Psoas muscle (tissue), 8 donors: ENCODE data around the gene MRPL45. TPM values are rescaled to one million over a fixed set of nuclear protein-coding genes. Genes with fewer than 3 reads are reported as not detected.

Experiments
- ATAC-seq, 4 donors: fragments of 200-7000 bp; cut with Tn5 transposase; one replicate each; pipeline ENCODE4 v1.9.1; 2020; ENCODE audit warnings: moderate library complexity in 3 of 4, mild to moderate bottlenecking in 2 of 4
- DNase-seq, 2 donors: peaks; one replicate each; pipeline ENCODE4 v3.0.0-alpha.2; 2020
- H3K27ac ChIP-seq: fragments of 200-600 bp; one replicate; pipeline ENCODE4 v1.8.0; 2022
- H3K27me3 ChIP-seq, 3 donors: fragments of 200-600 bp in 1 of 3; one replicate each; pipeline versions ENCODE4 v1.6.1 to v1.8.0; 2013 to 2022; ENCODE audit warnings: low read length in 2 of 3, mild to moderate bottlenecking in 2 of 3, moderate library complexity in 1 of 3; ENCODE audit not compliant: insufficient read depth in 3 of 3
- H3K36me3 ChIP-seq, 2 donors: fragments of 200-600 bp in 1 of 2; one replicate each; pipeline versions ENCODE4 v1.6.1 to v1.8.0; 2013 to 2022; ENCODE audit warnings: low read depth in 1 of 2, mild to moderate bottlenecking in 1 of 2, moderate library complexity in 1 of 2; ENCODE audit not compliant: insufficient read depth in 1 of 2
- H3K4me1 ChIP-seq: fragments of 200-600 bp; one replicate; pipeline ENCODE4 v1.8.0; 2022
- H3K4me3 ChIP-seq: fragments of 200-600 bp; one replicate; pipeline ENCODE4 v1.8.0; 2022; ENCODE audit warnings: mild to moderate bottlenecking
- H3K9me3 ChIP-seq: fragments of 200-600 bp; one replicate; pipeline ENCODE4 v1.8.0; 2022
- CTCF ChIP-seq: fragments of 200-600 bp; IDR thresholded peaks from one replicate; pipeline ENCODE4 v1.8.0; 2022; ENCODE audit warnings: antibody characterized with exemption
- WGBS, 3 donors: extraction: QIAGEN DNeasy Blood & Tissue Kit; methylation state at CpG; one replicate each; pipeline versions ENCODE4 v1.1.6 to v1.1.7; 2013; 5-methylcytosine and 5-hydroxymethylcytosine counted together
- intact Hi-C, 2 donors: fragments of 100-400 bp; cut with DNase I; formaldehyde crosslinking; loops; one replicate each; pipeline versions ENCODE4 v1.11.0 to v1.14.2; 2022
- polyA plus RNA-seq, 3 donors: library from polyadenylated mRNA; stranded (reverse); fragments of 200-250 nt; gene quantifications; one replicate each; pipeline ENCODE4 v1.2.3, GENCODE V29; 2013
- total RNA-seq, 4 donors: library from RNA; stranded (reverse); fragmentation: NEBNext Ultra II Directional in 2 of 4; extraction: Animal tissue kit (Norgen Biotek cat#: 25700) in 2 of 4; gene quantifications; one replicate each; pipeline versions ENCODE4 v1.2.1 to v1.2.4, GENCODE V29; 2021 to 2023
- donor health status: healthy with polysubstance abuse.
- donor health status: DM: no; HTN: no; CAD: no; lungs with moderate emphysema.
- donor health status: Bipolar disorder and iron deficiency.
- donor health status: healthy.
- donor health status: DM: yes; HTN: yes; CAD: no.
- donor health status: DM: no; HTN: no; CAD: no.
- donor health status: DM: no; HTN: no; CAD: no.
- donor health status: DM: yes; HTN: yes; CAD: no.

The MRPL45 gene
- total and polyA plus RNA-seq, 7 donors: 36.0 to 132 (median 54.6) TPM

- Histone ChIP-seq H3K4me1 (no peaks in the 10 kb centered on the region), H3K27ac (no peak overlapping the region), H3K4me3 (no peak overlapping the region), H3K27me3 (no peaks in the 10 kb centered on the region), H3K36me3 (no peaks in the 10 kb centered on the region), H3K9me3 (no peaks in the 10 kb centered on the region)
- intact Hi-C loops: no loop called here
- DNase-seq: no peak
- no peak for ATAC-seq
- TF ChIP-seq CTCF: no peak
- WGBS, 3 donors: 86 to 90% (median 89%) methylated on average over 18 of the region's 18 CpGs
These were observed 46.1 kb downstream of the MRPL45 start for GRCh38 chr17:38342886-38343607.

DNA sequence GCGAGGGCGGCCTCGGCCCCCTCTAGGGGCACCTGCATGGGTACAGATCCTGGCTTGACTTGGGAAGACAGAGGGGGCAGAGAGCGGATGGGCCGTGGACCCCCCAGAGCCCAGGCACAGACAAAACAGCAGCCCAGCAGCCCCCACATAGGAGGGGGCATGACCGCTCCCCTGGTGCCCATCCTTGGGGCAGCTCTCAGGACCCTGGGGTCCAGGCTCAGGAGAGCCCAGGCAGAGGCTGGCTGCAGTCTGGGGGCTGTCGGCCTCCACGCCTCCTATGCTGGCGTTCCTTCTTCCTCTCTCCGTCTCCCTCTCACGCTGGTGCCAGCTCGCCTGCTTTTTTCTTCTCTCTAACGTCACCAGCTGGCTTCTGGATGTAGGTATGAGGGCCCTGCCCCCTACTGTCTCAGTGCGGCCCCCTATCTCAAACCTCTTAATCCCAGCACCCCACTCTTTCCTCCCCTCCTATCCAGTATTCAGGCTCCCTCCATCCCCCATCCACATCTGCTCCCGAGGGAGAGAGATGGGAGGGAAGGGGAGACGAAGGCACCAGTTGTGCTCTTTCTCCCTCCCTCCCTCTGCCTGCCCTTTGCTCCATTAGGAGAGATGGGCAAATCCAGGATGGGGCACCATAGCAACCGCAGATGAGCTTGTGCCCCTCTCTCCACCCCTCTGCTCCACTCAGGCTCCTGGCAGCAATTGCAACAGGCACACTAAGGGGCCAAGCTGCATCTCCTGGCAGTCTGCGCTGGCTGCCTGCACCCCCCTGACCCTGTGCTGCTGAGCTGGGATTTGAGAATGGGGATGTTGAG lies 46.8 kb downstream of the MRPL45 start, which contains the start of gene GPR179:
Gene GPR179, minus strand, starts transcription at position 349 of the 812 bp plus-strand sequence. Its CDS starts 167 bp downstream, at position 182.
- ATAC-seq: no peak

GRCh38 chr17:38344420-38344745 lies 47.4 kb downstream of the MRPL45 start:
- TF ChIP-seq CTCF: no peak
- whole genome bisulfite sequencing, 3 donors: 78 to 87% (median 86%) methylated on average over 3 of the region's 3 CpGs
- intact Hi-C loops: no loop called here
- Histone ChIP-seq H3K27me3 (no peaks in the 10 kb centered on the region), H3K36me3 (no peaks in the 10 kb centered on the region), H3K9me3 (no peaks in the 10 kb centered on the region), H3K4me3 (no peak overlapping the region), H3K27ac (no peak overlapping the region), H3K4me1 (no peaks in the 10 kb centered on the region)
- ATAC-seq (no peak), DNase-seq (no peak)

More for the DNA sequence above, 46.8 kb downstream of the MRPL45 start, which contains the start of gene GPR179:
- no peaks in the 10 kb centered on the region for H3K9me3 ChIP-seq
- H3K27me3 ChIP-seq: no peaks in the 10 kb centered on the region
- no peak within 1 kb of the TSS for H3K27ac ChIP-seq
- intact Hi-C loops: no loop called here
- 69 to 78% (median 73%) methylated on average over 16 to 18 of the region's 18 CpGs for WGBS, 3 donors
- H3K36me3 ChIP-seq: no peaks in the 10 kb centered on the region
- H3K4me1 ChIP-seq: no peaks in the 10 kb centered on the region
- no peak for TF ChIP-seq CTCF
- no peak within 1 kb of the TSS for H3K4me3 ChIP-seq
- no peak for DNase-seq

- intact Hi-C loops: loop anchor here in 1 of 2 donors (5.0 kb wide), 1 partner anchor 142 kb away; no protein-coding TSS in a partner anchor
These were observed 48.8 kb downstream of the MRPL45 start for GRCh38 chr17:38345743-38346142.

More at GRCh38 chr17:38345743-38346142, 48.8 kb downstream of the MRPL45 start:
- DNase-seq (no peak), ATAC-seq (no peak)
- TF ChIP-seq CTCF: no peak
- no peaks in the 10 kb centered on the region for H3K27me3 ChIP-seq
- no peak overlapping the region for H3K27ac ChIP-seq
- no peaks in the 10 kb centered on the region for H3K4me1 ChIP-seq
- no peaks in the 10 kb centered on the region for H3K9me3 ChIP-seq
- 91 to 95% (median 91%) methylated on average over 7 of the region's 7 CpGs for WGBS, 3 donors
- no peak overlapping the region for H3K4me3 ChIP-seq
- no peaks in the 10 kb centered on the region for H3K36me3 ChIP-seq
